ENCODE measurements around the gene ATP2A2. TPM values are rescaled to one million over a fixed set of nuclear protein-coding genes. Genes with fewer than 3 reads are reported as not detected.
A peak's percentile ranks its signal among the peaks of the same experiment; 100 is the strongest.

ATP2A2 gene
- total and polyA plus RNA-seq, 2 of the 8 experiments (the other 6 are each of a cell fraction or from before 2014, with no cell fraction given), result 86.1 to 271 TPM

DNA sequence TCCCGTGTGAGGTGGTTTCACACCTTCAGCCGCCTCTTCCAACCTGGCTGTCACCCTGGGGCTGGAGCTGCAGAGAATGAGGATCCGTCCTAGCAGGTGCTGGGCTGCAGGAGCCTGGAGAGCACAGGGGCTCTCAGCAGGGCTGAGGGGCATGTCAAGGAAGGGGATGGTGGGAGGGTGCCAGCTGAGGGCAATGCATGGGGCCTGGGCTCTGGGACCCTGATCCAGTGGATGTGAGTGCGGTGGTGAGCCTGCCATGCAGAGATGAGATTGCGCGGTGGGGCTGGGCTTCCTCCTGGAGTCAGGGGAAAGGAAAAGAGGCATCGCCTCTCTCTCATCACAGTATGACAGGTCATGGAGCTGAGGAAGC is 91.0 kb downstream of the ATP2A2 start:
- no peak overlapping the region for H3K9ac ChIP-seq (replicated peaks in 1 of 4; ENCODE audit: extremely low read depth in 1 of 4, low read depth in 3 of 4, low read length in 3 of 4)
- no peak overlapping the region for H3K4ac ChIP-seq (replicated peaks; ENCODE audit: insufficient read length, low read depth, low read length)
- TF ChIP-seq POLR2AphosphoS5 (IDR thresholded peaks at IDR 0.05; ENCODE audit: low read depth, low read length), result 0 out of 2 replicates have a peak, but pooled peaks have one; percentile 22
- TF ChIP-seq POLR2A (IDR thresholded peaks at IDR 0.05; ENCODE audit: control extremely low read depth in 1 of 2, low read depth in 2 of 2, low read length in 2 of 2), result 0 out of 3 replicates have a peak, but pooled peaks of 1 of the 2 experiments have one; percentile 42
- TF ChIP-seq YY1 (IDR thresholded peaks at IDR 0.05; ENCODE audit: low read depth, low read length), result no peak
- no peak overlapping the region for H3K4me2 ChIP-seq (ENCODE audit: insufficient read depth in 1 of 2, low read depth in 2 of 2, low read length in 2 of 2)
- no peaks in the 10 kb centered on the region for H3K27me3 ChIP-seq (replicated peaks in 1 of 4; ENCODE audit: control insufficient read depth in 3 of 4, extremely low read depth in 1 of 4, insufficient read depth in 3 of 4, low read length in 3 of 4)
- H4K20me1 ChIP-seq (replicated peaks in 1 of 2; ENCODE audit: control insufficient read depth in 1 of 2, insufficient read depth in 2 of 2, low read length in 2 of 2), result peaks cover 0 to 12% of the 10 kb centered on the region in 2 experiments
- H2AK5ac ChIP-seq (ENCODE audit: low read depth, low read length), result no peak overlapping the region
- H3K4me1 ChIP-seq (replicated peaks in 1 of 4; ENCODE audit: control insufficient read depth in 3 of 4, insufficient read depth in 4 of 4, low read length in 3 of 4), result no peaks in the 10 kb centered on the region; a peak in 1 of 7 replicates
- no peak overlapping the region for H3K56ac ChIP-seq (replicated peaks; ENCODE audit: insufficient read length, low read depth, low read length)
- H2BK20ac ChIP-seq (ENCODE audit: low read length), result no peak overlapping the region
- no peak overlapping the region for H3K14ac ChIP-seq (ENCODE audit: insufficient read length)
- no peak overlapping the region; the same call in 1 of the 2 replicates for H2BK5ac ChIP-seq (ENCODE audit: low read depth, low read length)
- DNase-seq (ENCODE audit: low read depth in 1 of 2, low spot score in 2 of 2) (no peak), FAIRE-seq (no peak)
- H4K91ac ChIP-seq (replicated peaks; ENCODE audit: insufficient read length, low read length), result no peak overlapping the region
- no peak overlapping the region for H3K23ac ChIP-seq (ENCODE audit: insufficient read length)
- 90% methylated on average over 7 of the region's 7 CpGs; no CpG with 5 or more reads in 1 of the 2 experiments for WGBS, 2 experiments (ENCODE audit: extremely low coverage in 1 of 2, insufficient coverage in 1 of 2, insufficient read length in 1 of 2, insufficient replicate concordance in 2 of 2, low coverage in 1 of 2, low lambda C conversion rate in 2 of 2, missing lambda C conversion rate in 1 of 2)
- H3K79me2 ChIP-seq (ENCODE audit: control insufficient read depth in 1 of 2, insufficient read depth in 2 of 2, low read length in 2 of 2), result no peaks in the 10 kb centered on the region
- peaks cover 27 to 55% (median 48%) of the 10 kb centered on the region in 4 experiments for H3K36me3 ChIP-seq (ENCODE audit: control insufficient read depth in 2 of 4, insufficient read depth in 4 of 4, low read length in 3 of 4)
- H3K79me1 ChIP-seq (ENCODE audit: low read depth, low read length), result no peaks in the 10 kb centered on the region; the same call in 1 of the 2 replicates
- H3K4me3 ChIP-seq (ENCODE audit: extremely low read depth in 1 of 4, insufficient read depth in 2 of 4, low read depth in 3 of 4, low read length in 4 of 4), result no peak overlapping the region
- no peak overlapping the region for H4K8ac ChIP-seq (ENCODE audit: extremely low read depth, insufficient read depth, low read length)
- H2AFZ ChIP-seq (ENCODE audit: low read length), result no peak overlapping the region
- H2BK15ac ChIP-seq (ENCODE audit: low read length), result no peak overlapping the region
- ChIA-PET CTCF (ENCODE audit: partially characterized antibody) (interaction anchor here (0.6 to 2.4 kb wide), 3 partner anchors 13 to 59 kb away, joined by 3 to 10 read pairs (median 8); no protein-coding TSS in a partner anchor), POLR2A (ENCODE audit: partially characterized antibody) (interaction anchor here (0.6 to 6.7 kb wide), 16 partner anchors 11 to 293 kb away, joined by 3 to 69 read pairs (median 4); partner anchors contain the start of gene ARPC3)
- H4K5ac ChIP-seq (ENCODE audit: insufficient read length, low read depth, low read length), result no peak overlapping the region
- no peaks in the 10 kb centered on the region for H3K23me2 ChIP-seq (ENCODE audit: low read depth, low read length)
- H3K18ac ChIP-seq (ENCODE audit: extremely low read depth, low read length), result no peak overlapping the region
- no peaks in the 10 kb centered on the region for H3K9me3 ChIP-seq (ENCODE audit: insufficient read depth in 2 of 2, low read depth in 1 of 2, low read length in 1 of 2)
- H2BK120ac ChIP-seq (replicated peaks; ENCODE audit: low read depth, low read length), result no peak overlapping the region
- H3K27ac ChIP-seq (ENCODE audit: low read depth, low read length), result no peak overlapping the region; the same call in 1 of the 2 replicates
- H2BK12ac ChIP-seq (ENCODE audit: low read depth, low read length), result no peak overlapping the region
